A673 (cell line): ENCODE measurements around the gene ITGAV. TPM values are rescaled to one million over a fixed set of nuclear protein-coding genes. Genes with fewer than 3 reads are reported as not detected.
A peak's percentile ranks its signal among the peaks of the same experiment; 100 is the strongest.

Source experiments
- BruUV-seq: library from RNA; stranded (reverse); fragments of 400-500 nt; replicated peaks from 2 replicates; lab custom pipeline; 2021; lab: Mats Ljungman, UMichigan
- CTCF ChIA-PET: fragments of 300-600 bp; sonication (Branson Sonifier 250); formaldehyde crosslinking; loops from one replicate; lab custom pipeline; 2022; ENCODE audit warnings: antibody characterized with exemption; lab: Charles Lee
- POLR2A ChIA-PET: fragments of 300-600 bp; sonication (Branson Sonifier 250); formaldehyde crosslinking; loops from one replicate; lab custom pipeline; 2022; ENCODE audit warnings: antibody characterized with exemption; ENCODE audit not compliant: low non-redundant PET; lab: Charles Lee
- DNase-seq: peaks from one replicate; pipeline ENCODE4 v3.0.0-alpha.2; 2015; ENCODE audit warnings: low spot score
- H3K27ac ChIP-seq: fragments of 200-600 bp; sonication (generic); 2 replicates; pipeline ENCODE4 v1.5.1; 2016; ENCODE audit warnings: mixed run types, low read depth, mild to moderate bottlenecking, mixed read lengths, antibody characterized with exemption, low read length; ENCODE audit not compliant: poor library complexity, severe bottlenecking
- H3K27me3 ChIP-seq: fragments of 200-600 bp; sonication (generic); replicated peaks from 2 replicates; pipeline ENCODE4 v1.6.1; 2017; ENCODE audit warnings: mixed run types, low read depth, mild to moderate bottlenecking, mixed read lengths, antibody characterized with exemption, low read length; ENCODE audit not compliant: insufficient read depth, poor library complexity
- H3K36me3 ChIP-seq: fragments of 200-600 bp; sonication (generic); 2 replicates; pipeline ENCODE4 v1.6.1; 2016; ENCODE audit warnings: mixed run types, mild to moderate bottlenecking, mixed read lengths, antibody characterized with exemption, low read length; ENCODE audit not compliant: insufficient read depth, poor library complexity, severe bottlenecking
- H3K4me1 ChIP-seq: fragments of 200-600 bp; sonication (generic); 2 replicates; pipeline ENCODE4 v1.6.1; 2017; ENCODE audit warnings: mixed run types, mild to moderate bottlenecking, mixed read lengths, antibody characterized with exemption, low read length; ENCODE audit not compliant: insufficient read depth, poor library complexity, severe bottlenecking
- H3K4me3 ChIP-seq: fragments of 200-600 bp; sonication (generic); 2 replicates; pipeline ENCODE4 v1.5.1; 2016; ENCODE audit warnings: low read depth, mixed run types, mild to moderate bottlenecking, mixed read lengths, low read length; ENCODE audit not compliant: poor library complexity, severe bottlenecking
- H3K9me3 ChIP-seq: fragments of 200-600 bp; sonication (generic); 2 replicates; pipeline ENCODE4 v1.6.1; 2016; ENCODE audit warnings: mixed run types, low read depth, mild to moderate bottlenecking, mixed read lengths, antibody characterized with exemption, low read length; ENCODE audit not compliant: poor library complexity, severe bottlenecking
- EZH2 ChIP-seq: fragments of 200-600 bp; sonication (generic); IDR thresholded peaks from 2 replicates; pipeline ENCODE4 v1.6.1; 2017; ENCODE audit warnings: borderline replicate concordance, low read depth, mild to moderate bottlenecking, mixed read lengths, antibody characterized with exemption, low read length; ENCODE audit not compliant: poor library complexity, severe bottlenecking
- intact Hi-C: fragments of 100-400 bp; cut with micrococcal nuclease; formaldehyde crosslinking; loops from one replicate; pipeline ENCODE4 v1.10.0; 2022; ENCODE audit not compliant: unreplicated experiment
- total RNA-seq: library from RNA; stranded (reverse); gene quantifications from 2 replicates; pipeline ENCODE4 v1.2.3, GENCODE V29; 2021
- TF ChIP-seq, protein P1 (sequence below): fragments of 300-800, 200-600 bp; sonication (generic); conservative IDR thresholded peaks from 2 replicates; pipeline ENCODE4 v1.5.1; 2017; ENCODE audit warnings: low read depth, mild to moderate bottlenecking, antibody characterized with exemption, low read length, moderate library complexity, mixed read lengths

ITGAV gene
- total RNA-seq, 1 experiment from 2014 or later, result 28.4 TPM

DNA sequence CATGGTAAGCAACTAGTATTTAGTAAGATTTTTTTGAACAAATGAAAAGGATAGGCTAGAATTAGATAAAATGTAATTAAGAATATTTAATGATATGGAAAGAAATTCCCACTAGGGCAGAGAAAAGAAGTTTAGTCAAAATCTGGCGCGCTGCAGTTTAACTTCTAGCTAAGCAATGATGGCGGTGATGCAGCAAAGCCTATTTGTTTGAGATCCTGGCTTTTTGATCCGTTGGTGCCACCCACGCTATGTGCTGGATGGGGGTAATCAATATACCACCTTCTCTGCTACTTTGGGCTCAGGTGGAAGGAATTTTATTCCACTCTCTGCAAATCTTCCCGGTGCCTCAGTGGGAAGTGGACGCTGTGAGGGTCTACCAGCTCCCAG lies 103.6 kb downstream of the ITGAV start:
- TF ChIP-seq EZH2, result no peak
- TF ChIP-seq, protein P1, sequence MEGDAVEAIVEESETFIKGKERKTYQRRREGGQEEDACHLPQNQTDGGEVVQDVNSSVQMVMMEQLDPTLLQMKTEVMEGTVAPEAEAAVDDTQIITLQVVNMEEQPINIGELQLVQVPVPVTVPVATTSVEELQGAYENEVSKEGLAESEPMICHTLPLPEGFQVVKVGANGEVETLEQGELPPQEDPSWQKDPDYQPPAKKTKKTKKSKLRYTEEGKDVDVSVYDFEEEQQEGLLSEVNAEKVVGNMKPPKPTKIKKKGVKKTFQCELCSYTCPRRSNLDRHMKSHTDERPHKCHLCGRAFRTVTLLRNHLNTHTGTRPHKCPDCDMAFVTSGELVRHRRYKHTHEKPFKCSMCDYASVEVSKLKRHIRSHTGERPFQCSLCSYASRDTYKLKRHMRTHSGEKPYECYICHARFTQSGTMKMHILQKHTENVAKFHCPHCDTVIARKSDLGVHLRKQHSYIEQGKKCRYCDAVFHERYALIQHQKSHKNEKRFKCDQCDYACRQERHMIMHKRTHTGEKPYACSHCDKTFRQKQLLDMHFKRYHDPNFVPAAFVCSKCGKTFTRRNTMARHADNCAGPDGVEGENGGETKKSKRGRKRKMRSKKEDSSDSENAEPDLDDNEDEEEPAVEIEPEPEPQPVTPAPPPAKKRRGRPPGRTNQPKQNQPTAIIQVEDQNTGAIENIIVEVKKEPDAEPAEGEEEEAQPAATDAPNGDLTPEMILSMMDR, result no peak
- Histone ChIP-seq H3K9me3 (no peaks in the 10 kb centered on the region), H3K27ac (no peak overlapping the region), H3K4me1 (no peaks in the 10 kb centered on the region), H3K36me3 (no peaks in the 10 kb centered on the region), H3K4me3 (peak overlapping the region; percentile 78), H3K27me3 (no peaks in the 10 kb centered on the region)
- DNase-seq, result no peak
- no TSS peak for BruUV-seq
- ChIA-PET POLR2A (no interaction called here), CTCF (no interaction called here)
- intact Hi-C loops, result no loop called here

DNA sequence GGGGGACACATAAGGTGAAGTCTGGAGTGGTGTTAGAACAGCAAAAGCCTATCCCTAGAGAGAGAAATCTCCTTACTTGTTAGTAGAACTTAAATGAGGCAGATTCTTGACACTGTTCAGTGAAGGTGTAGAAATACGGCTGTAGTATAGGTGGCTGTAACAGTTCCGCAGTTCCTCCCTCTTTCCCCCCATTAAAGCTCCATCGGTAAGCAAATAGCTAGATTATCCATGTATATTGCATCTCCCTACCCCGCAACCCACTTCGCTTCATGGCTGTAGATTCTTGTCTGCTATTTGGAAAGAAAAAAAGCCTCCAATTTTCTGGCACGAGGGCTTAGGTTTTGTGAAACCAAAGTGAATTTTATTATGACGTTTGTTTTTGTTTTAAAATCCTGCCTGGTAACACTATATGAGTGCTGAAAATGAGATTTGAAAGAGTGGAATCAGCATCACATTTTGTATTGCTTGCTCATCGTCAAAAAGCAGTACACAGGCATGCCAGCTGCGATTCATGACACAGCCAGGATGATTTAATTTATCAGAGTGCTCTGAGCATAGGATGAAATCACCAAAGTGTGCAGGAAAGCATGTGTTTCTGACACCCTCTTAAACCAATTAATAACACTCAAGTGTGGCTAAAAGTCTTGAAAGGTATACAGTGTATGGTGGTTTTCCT lies 105.4 kb downstream of the ITGAV start:
- CTCF ChIA-PET, result no interaction called here
- Histone ChIP-seq H3K36me3 (no peaks in the 10 kb centered on the region), H3K4me3 (no peak overlapping the region), H3K27me3 (no peaks in the 10 kb centered on the region), H3K27ac (no peak overlapping the region), H3K4me1 (no peaks in the 10 kb centered on the region), H3K9me3 (no peaks in the 10 kb centered on the region)
- POLR2A ChIA-PET, result no interaction called here
- intact Hi-C loops, result no loop called here
- TF ChIP-seq EZH2, result no peak
- TF ChIP-seq, protein P1, result no peak
- no peak for DNase-seq
- no TSS peak for BruUV-seq

DNA sequence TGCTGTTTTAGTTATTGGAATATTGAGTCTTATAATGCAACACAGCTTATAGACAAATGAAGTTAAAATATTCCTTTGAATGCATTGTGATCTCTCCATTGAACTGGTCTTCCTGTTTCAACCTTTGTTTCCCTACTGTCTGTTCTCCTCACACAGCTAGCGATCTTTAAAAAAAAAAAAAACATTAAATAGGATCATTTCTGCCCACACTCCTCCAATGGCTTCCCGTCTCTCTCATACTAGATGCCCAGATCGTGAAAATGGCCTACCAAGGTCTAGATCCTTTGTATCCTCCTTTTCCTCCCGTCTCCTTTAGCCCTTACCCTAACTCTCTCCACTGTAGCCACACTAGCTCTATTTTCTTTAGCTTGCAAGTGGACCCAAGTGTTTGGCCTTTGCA lies 106.4 kb downstream of the ITGAV start:
- H3K9me3 ChIP-seq, result no peaks in the 10 kb centered on the region
- H3K36me3 ChIP-seq, result no peaks in the 10 kb centered on the region
- H3K27ac ChIP-seq, result no peak overlapping the region
- ChIA-PET CTCF (no interaction called here), POLR2A (no interaction called here)
- no peaks in the 10 kb centered on the region for H3K4me1 ChIP-seq
- no peak overlapping the region for H3K4me3 ChIP-seq
- BruUV-seq, result no TSS peak
- no peak for DNase-seq
- no peaks in the 10 kb centered on the region for H3K27me3 ChIP-seq
- TF ChIP-seq, protein P1, result no peak
- no peak for TF ChIP-seq EZH2
- intact Hi-C loops, result no loop called here
